MG63 (cell line): Measurements from ENCODE around the gene FSCN2. TPM values are rescaled to one million over a fixed set of nuclear protein-coding genes. Genes with fewer than 3 reads are reported as not detected.
A peak's percentile ranks its signal among the peaks of the same experiment; 100 is the strongest.

Experiments used
- DNase-seq: peaks from one replicate; pipeline ENCODE4 v3.0.0-alpha.2; 2020
- H3K27me3 ChIP-seq: fragments of 250-450 bp; sonication (Bioruptor Pico); 2 replicates; pipeline ENCODE4 v1.5.1; 2020; ENCODE audit warnings: mild to moderate bottlenecking, moderate library complexity
- H3K36me3 ChIP-seq: fragments of 250-450 bp; sonication (Bioruptor Pico); 2 replicates; pipeline ENCODE4 v1.5.1; 2020; ENCODE audit warnings: mild to moderate bottlenecking, moderate library complexity
- H3K4me3 ChIP-seq: fragments of 250-450 bp; sonication (Bioruptor Pico); 2 replicates; pipeline ENCODE4 v1.5.1; 2020; ENCODE audit warnings: mild to moderate bottlenecking, moderate library complexity
- H3K9me3 ChIP-seq: fragments of 250-450 bp; sonication (Bioruptor Pico); 2 replicates; pipeline ENCODE4 v1.5.1; 2020; ENCODE audit warnings: mild to moderate bottlenecking, moderate library complexity
- total RNA-seq: library from RNA; depleted of rRNA; stranded (reverse); fragments of >200 nt; shearing (Covaris generic); gene quantifications from 2 replicates; pipeline ENCODE4 v1.2.3, GENCODE V29; 2014; ENCODE audit warnings: low replicate concordance

FSCN2 gene
- total RNA-seq, 1 experiment from 2014 or later = not detected

DNA sequence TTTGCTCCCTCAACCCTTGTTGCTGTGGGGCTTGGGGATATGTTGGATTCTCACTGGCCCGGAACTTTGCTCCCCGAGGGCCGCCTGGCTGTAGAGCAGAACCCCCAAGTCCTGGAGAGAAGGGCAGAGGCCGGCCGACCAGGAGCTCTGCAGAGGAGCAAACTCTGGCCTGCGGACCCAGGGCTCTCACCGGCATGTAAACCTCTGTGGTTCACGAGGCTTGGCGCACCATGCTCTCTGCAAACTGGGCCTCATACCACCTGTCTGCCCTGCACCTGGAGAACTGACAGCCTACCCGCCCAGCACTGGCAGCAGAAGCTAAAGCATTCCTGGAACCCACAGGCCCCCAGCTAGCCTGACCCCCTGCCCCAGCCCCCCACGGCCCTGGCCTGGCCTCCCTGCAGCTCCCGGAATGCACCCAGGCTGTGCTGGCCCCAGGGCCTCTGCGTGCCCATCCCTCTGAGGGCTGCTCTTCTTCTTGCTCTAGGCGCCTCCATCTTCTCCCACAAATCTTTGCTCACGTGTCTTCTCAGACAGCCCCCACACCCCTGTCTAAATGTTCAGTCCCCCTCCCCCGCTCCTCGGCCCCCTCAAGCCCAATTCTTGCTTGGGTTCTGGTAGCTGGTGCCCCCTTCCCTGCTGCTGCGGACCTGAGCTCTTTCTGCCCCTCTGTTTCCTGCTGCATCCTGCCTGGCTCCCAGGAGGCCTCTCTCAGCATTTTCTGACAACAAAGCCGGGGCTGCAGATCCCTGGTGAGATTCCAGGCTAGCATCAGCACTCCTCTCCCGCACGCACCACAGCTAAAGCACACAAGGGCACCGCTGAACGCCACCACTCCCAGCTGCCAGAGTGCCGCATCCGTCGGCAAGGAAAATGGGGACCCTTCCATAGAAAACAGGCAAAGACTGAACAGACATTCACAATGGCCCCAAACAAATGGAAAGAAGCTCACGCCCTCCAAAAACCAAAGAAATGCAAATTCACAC lies 38.9 kb upstream of the FSCN2 start:
- H3K27me3 ChIP-seq = no peaks in the 10 kb centered on the region
- H3K4me3 ChIP-seq = no peak overlapping the region
- no peak for DNase-seq
- no peaks in the 10 kb centered on the region for H3K36me3 ChIP-seq
- no peaks in the 10 kb centered on the region for H3K9me3 ChIP-seq

DNA sequence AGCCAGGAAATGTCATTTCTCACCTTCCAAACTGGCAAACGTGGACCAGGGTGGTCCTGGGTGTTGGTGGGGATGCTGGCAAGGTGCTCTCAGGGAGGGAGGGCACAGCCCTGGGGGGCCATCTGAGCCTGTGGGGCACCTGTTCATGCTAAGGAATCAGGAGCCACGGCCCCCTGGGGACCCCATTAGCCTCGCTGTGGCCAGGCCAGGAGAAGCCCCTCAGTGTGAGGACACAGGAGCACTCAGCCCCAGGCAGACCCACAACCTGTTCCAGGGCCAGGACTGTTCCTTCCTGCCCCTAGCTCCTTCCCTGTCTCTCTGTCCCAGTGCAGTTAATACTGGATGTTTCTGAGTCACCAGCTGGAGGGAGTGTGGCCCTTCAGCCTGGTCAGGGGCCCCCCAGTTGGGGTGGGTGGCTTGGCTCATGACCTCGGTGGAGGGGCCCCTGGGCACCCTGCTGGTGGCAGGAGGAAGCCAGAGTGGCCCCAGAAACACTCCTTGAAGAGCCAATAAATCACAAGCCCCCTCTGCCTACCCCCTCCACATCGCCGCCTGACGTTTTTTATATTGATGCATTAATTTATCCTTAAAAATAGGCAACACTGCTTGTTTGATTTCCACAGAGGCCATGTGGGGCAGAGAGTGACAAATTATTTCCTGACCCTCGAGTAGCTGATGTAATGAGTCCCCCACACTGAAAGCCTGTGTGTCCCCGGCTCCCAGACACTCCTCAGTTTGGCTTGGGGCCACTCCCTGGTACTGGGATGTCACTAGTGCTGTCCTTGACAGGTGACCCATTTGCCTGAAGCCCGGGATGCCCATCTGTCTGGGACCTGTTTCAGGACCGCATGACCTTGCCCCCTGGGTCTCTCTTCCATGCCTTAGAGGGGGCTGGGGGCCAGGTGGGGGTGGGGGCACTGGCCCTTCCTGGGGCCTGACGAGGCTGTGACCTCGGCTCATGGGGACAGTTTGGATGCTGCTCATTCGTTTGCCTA lies 37.9 kb upstream of the FSCN2 start:
- no peaks in the 10 kb centered on the region for H3K27me3 ChIP-seq
- DNase-seq = no peak
- no peaks in the 10 kb centered on the region for H3K36me3 ChIP-seq
- H3K4me3 ChIP-seq = no peak overlapping the region
- H3K9me3 ChIP-seq = no peaks in the 10 kb centered on the region

DNA sequence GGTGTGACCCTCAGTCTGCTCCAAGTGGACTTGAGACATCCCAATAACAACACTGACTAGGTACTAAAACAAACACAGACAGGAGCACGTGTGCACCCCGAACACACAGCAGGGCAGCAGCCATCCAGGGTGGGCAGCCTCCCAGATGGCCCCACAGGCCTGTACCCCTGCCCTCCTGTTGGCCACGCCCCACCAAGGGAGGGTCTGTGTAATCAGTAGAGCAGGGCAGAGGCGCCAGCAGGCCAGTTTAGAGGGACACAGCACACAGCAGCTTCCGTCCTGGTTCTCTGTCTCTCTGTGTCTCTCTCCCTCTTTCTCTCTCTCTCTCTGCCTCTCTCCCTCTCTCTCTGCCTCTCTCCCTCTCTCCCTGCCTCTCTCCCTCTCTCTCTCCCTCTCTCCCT lies 37.0 kb upstream of the FSCN2 start:
- no peak for DNase-seq
- H3K36me3 ChIP-seq = no peaks in the 10 kb centered on the region
- H3K9me3 ChIP-seq = no peaks in the 10 kb centered on the region
- H3K4me3 ChIP-seq = no peak overlapping the region
- no peaks in the 10 kb centered on the region for H3K27me3 ChIP-seq

DNA sequence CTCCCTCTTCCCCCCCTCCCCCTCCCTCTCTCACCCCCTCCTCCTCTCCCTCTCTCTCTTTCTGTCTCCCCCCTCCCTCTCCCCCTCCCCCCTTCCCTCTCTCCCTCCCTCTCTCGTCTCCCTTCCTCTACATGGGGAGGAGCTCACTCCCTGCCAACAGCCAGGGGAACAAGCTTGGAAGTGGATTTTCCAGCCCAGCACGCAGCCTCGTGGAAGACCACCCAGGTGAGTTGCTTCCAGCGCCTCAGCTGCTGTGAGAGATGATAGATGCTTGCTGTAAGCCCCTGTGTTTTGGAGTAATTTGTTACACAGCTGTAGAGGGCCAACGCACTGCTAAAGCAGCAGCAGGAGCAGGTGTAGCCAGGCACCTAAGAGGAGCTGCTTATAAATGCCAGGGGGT lies 36.4 kb upstream of the FSCN2 start:
- H3K4me3 ChIP-seq = no peak overlapping the region
- no peaks in the 10 kb centered on the region for H3K36me3 ChIP-seq
- no peak for DNase-seq
- no peaks in the 10 kb centered on the region for H3K9me3 ChIP-seq
- H3K27me3 ChIP-seq = no peaks in the 10 kb centered on the region

DNA sequence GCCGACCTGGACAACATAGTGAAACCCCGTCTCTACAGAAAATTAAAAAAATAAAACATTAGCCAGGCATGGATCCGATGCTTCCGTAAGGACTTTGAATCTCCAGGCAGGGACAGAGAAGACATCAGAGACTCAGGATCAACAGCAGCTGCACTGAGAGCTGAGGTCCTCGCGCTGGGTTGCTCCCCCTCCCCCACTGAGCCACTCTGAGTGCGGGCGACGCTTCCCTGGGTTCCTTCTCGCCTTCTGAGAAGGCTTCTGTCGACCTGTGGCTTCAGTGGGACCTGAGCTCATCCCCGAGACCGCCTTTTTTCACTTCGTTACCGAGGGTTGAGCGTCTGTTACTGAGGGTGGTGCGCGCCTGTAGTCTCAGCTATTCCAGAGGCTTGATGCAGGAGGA lies 36.0 kb upstream of the FSCN2 start:
- Histone ChIP-seq H3K27me3 (no peaks in the 10 kb centered on the region), H3K4me3 (no peak overlapping the region), H3K9me3 (no peaks in the 10 kb centered on the region), H3K36me3 (no peaks in the 10 kb centered on the region)
- no peak for DNase-seq

DNA sequence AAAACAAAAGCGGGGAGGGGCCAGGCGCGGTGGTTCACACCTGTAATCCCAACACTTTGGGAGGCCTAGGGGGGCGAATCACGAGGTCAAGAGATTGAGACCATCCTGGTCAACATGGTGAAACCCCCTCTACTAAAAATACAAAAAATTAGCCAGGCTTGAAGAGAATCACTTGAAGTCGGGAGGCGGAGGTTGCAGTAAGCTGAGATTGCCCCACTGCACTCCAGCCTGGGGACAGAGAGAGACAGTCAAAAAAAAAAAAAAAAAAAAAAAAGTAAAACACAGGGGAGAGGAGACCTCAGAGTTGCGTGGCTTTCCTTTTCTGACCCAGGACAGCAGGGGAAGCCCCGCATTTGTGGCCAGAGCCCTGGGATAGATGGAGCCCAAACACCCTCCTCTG lies 35.5 kb upstream of the FSCN2 start:
- no peak for DNase-seq
- Histone ChIP-seq H3K36me3 (no peaks in the 10 kb centered on the region), H3K27me3 (no peaks in the 10 kb centered on the region), H3K4me3 (no peak overlapping the region), H3K9me3 (no peaks in the 10 kb centered on the region)

DNA sequence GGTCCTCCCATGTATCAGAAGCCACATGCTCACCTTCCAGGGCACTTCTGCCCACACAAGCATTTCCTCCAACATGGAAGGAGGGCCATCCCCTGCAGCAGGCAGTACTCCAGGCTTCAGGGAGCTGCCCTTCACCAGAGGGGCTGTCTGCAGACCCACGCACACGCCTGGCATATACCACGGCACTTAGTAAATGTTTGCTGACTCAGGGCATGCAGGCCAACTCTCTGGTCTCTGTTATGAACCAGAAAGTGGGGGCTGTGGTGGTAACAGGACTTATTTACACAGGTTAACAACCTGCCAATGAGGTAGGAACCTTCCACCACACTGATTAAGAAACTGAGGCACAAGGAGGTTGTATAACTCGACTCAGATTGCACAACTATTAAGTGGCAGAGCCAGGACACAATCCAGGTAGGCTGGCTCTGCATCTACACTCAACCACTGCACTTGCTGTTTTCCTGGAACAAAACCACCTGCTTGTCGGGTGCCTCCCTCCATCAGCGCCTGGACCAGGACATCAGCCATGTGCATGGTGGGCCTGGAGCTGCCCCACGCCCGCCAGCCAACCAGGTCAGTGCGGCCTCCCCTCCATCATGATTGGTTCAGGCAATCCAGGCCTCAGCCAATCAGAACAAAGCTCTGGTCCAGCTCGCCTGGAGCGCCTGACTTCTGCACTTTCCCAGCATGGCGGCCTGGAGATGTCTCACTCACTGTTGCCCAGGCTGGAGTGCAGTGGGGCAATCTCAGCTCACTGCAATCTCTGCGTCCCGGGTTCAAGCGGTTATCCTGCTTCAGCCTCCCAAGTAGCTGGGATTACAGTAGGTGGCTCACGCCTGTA lies 34.8 kb upstream of the FSCN2 start:
- Histone ChIP-seq H3K4me3 (no peak overlapping the region), H3K27me3 (no peaks in the 10 kb centered on the region), H3K9me3 (no peaks in the 10 kb centered on the region), H3K36me3 (no peaks in the 10 kb centered on the region)
- no peak for DNase-seq

DNA sequence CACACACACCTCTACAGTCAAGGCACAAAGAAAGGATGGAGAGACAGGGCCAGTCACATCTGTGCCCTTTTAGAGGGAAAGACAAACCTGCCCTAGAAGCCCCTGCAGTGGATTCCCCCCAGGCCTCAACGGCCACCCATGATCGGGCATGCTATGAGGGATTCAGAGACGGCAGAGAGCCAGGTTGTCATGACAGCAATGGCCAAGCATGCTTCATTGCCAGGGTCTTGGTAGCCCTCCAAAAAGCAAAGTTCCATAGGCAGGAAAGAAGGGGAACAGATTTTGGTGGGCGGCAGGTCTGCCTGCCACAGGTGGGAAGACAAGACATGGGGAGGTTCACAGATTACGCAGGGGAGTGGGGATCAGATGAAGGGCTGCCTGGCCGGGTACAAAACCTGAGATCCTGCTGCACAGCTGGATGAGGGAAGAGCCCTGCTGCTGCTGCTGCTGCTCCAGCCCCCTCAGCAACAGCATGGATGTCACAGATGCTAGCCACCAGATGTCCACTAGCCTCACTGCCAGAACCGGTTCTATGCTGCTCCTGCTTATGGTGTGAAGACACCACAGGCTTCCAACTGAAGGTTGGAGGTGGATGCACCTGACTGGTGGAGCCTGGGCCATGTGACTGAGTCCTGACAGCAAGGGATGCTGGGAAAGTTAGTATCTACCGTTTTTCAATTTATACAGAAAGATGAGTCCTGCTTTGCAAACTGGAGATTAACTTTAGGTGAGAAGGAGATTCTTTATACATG lies 33.4 kb upstream of the FSCN2 start:
- DNase-seq = no peak
- no peaks in the 10 kb centered on the region for H3K9me3 ChIP-seq

DNA sequence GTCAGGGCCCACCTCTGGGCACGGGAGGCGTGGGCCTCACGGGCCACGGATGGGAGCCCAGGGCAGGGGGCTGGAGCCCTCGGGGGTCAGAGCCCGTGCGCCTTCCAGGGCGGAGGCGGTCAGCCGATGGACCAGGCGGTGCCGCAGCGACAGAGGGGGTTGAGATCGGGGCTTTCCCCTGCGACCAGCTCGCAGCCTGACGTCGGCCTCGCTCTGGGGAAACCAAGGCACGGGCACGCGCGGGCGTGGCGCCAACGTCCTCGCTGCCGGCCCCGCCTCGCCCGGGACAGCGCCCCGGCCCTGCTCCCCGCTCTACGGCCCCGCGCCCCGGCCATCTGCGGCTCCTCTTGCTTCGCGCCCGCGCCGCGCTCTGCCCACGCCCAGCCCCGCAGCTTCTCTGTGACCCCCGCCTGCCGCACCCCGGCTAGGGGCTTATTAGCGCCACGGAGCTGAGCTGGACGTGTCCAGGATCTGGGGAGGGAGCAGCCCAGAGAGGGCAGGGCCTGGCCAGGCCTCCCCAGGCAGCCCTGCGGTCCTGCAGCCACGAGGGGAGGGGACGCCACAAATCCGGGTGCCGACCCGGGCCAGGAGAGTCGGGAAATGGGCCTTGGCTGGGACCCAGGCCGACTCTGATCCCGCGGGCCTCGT lies 29.1 kb upstream of the FSCN2 start:
- Histone ChIP-seq H3K36me3 (no peaks in the 10 kb centered on the region), H3K4me3 (no peak overlapping the region), H3K9me3 (no peaks in the 10 kb centered on the region), H3K27me3 (no peaks in the 10 kb centered on the region)
- no peak for DNase-seq

More for the DNA sequence above, 33.4 kb upstream of the FSCN2 start:
- Histone ChIP-seq H3K36me3 (no peaks in the 10 kb centered on the region), H3K27me3 (no peaks in the 10 kb centered on the region), H3K4me3 (no peak overlapping the region)

DNA sequence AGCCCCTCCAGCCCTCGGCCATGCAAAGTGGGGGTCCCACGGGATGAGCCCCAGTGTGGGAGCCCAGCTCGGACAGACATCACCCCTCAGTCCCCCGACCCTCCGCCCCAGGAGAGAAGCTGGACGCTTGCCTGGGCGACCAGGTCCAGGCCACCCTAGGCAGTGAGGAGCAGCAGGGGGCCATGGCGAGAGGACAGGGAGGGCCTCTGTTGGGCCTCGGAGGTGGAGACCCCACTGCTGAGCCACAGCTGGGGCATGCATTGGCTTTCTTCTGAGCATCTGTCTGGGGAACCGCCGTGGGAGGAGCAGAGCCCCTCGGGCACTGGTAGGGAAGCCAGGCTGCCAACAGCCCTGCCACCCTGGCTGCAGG lies 28.6 kb upstream of the FSCN2 start:
- Histone ChIP-seq H3K4me3 (no peak overlapping the region), H3K36me3 (no peaks in the 10 kb centered on the region), H3K9me3 (no peaks in the 10 kb centered on the region), H3K27me3 (no peaks in the 10 kb centered on the region)
- no peak for DNase-seq

DNA sequence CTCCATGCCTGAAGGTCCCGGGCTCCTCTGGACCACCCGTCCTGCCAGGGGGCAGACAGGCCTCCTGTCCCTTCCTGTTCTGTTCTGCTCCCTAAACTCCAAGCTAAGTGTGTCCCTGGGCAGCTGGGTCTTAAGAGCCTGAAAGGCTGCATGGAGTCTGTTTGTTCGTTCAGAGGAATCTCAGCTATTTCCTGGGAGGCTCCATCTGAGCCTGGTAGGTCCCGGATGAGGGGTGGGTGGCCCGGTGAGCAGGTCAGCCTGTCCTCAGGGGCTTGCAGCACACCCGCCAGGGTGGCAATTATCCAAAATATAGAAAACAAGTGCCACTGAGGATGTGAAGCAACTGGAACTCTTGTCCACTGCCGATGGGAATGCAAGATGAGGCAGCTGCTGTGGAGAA lies 28.1 kb upstream of the FSCN2 start:
- Histone ChIP-seq H3K36me3 (no peaks in the 10 kb centered on the region), H3K4me3 (no peak overlapping the region), H3K27me3 (no peaks in the 10 kb centered on the region), H3K9me3 (no peaks in the 10 kb centered on the region)
- no peak for DNase-seq

DNA sequence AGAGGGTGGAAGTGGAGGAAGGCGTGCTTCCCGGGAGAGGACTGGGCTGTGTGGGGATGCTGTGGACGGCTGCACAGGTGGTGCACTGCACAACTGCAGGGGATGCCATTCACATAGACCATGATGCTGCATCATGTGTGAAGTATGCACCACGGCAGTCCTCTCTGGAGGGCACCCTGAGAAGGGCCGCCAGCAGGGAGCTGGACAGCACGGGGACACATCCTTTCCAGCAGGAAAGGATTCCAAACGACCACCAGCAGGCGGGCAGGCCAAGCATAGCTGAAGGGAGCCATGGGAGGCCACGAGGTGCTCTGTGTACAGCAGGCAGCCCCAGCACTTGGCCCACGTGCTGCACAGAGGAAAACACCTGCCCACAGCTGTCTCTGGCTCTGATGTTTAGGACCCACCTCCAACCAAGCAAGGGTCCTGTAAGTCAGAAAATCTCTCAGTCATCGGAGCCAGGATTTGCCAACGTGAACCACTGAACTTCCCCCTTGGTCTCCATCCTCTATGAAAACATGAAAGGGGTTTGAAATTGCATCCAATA lies 25.6 kb upstream of the FSCN2 start:
- H3K4me3 ChIP-seq = no peak overlapping the region
- no peak for DNase-seq
- H3K27me3 ChIP-seq = no peaks in the 10 kb centered on the region
- no peaks in the 10 kb centered on the region for H3K9me3 ChIP-seq
- no peaks in the 10 kb centered on the region for H3K36me3 ChIP-seq

DNA sequence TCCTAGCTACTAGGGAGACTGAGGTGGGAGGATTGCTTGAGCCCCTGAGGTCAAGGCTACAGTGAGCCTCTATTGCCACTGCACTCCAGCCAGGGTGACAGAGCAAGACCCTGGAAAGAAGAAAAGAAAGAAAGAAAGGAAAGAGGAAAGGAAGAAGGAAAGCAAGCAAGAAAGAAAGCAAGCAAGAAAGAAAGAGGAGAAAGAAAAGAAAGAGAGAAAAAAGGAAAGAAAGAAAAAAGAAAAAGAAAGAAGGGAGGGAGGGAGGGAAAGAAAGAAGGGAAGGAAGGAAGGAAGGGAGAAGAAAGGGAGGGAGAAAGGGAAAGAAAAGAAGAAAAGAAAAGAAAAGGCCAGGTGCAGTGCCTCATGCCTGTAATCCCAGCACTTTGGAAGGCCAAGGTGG lies 24.6 kb upstream of the FSCN2 start:
- H3K4me3 ChIP-seq = no peak overlapping the region
- H3K27me3 ChIP-seq = no peaks in the 10 kb centered on the region
- no peak for DNase-seq
- H3K9me3 ChIP-seq = no peaks in the 10 kb centered on the region
- no peaks in the 10 kb centered on the region; the same call in 1 of the 2 replicates for H3K36me3 ChIP-seq

DNA sequence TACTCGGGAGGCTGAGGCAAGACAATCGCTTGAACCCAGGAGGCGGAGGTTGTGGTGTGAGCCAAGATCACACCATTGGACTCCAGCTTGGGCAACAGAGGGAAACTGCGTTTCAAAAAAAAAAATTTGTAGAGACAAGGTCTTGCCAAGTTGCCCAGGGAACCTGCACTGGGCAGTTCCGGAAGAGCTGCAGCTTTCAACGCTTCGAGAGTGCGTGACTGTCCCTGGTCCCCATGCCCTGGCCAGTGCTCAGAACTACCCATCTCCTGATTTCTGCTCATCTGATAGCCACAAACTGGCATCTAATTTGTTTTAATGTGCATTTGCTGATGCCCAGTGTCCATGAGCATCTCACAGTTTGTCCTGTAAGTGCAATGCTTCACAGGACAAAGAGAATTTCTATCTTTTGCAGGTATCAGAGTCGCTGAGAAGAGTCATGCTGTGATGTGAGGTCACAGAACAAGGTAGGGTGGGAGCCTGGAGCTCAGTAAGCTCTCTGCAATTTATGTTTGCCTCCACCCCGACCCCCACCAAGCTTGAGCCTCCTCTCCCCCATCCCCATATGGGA lies 19.5 kb upstream of the FSCN2 start:
- Histone ChIP-seq H3K4me3 (peak overlapping the region; percentile 95), H3K27me3 (no peaks in the 10 kb centered on the region), H3K36me3 (peaks cover 38% of the 10 kb centered on the region), H3K9me3 (no peaks in the 10 kb centered on the region)
- no peak for DNase-seq
